IMR-90 (cell line): ENCODE data around the gene DYRK1A. TPM values are rescaled to one million over a fixed set of nuclear protein-coding genes. Genes with fewer than 3 reads are reported as not detected.

Source experiments
- ATAC-seq: fragments of 200-7000 bp; cut with Tn5 transposase; 2 replicates; pipeline ENCODE4 v1.9.1; 2020; ENCODE audit warnings: low read depth, mild to moderate bottlenecking, moderate library complexity
- BruUV-seq: library from RNA; stranded (reverse); fragments of 400-500 nt; replicated peaks from 2 replicates; lab custom pipeline; 2021; lab: Mats Ljungman, UMichigan
- CTCF ChIA-PET: fragments of 300-600 bp; formaldehyde crosslinking; extraction: SDS; loops from one replicate; lab custom pipeline; 2021; ENCODE audit warnings: antibody characterized with exemption; lab: Yijun Ruan, JAX
- POLR2A ChIA-PET: fragments of 300-600 bp; sonication (Branson Sonifier 250); formaldehyde crosslinking; loops from one replicate; lab custom pipeline; 2022; ENCODE audit warnings: antibody characterized with exemption; ENCODE audit not compliant: unreplicated experiment; lab: Charles Lee
- DNase-seq: peaks from one replicate; pipeline ENCODE4 v3.0.0; 2013
- H2AFZ ChIP-seq: replicated peaks from 2 replicates; pipeline ENCODE3; 2013; ENCODE audit warnings: low read length, mild to moderate bottlenecking; ENCODE audit not compliant: poor library complexity
- H2AK5ac ChIP-seq: 2 replicates; pipeline ENCODE4 v1.6.1; 2013; ENCODE audit warnings: low read depth, low read length, inconsistent platforms
- H2AK9ac ChIP-seq: replicated peaks from 2 replicates; pipeline ENCODE3; 2013; ENCODE audit warnings: mild to moderate bottlenecking, low read depth, low read length, moderate library complexity; ENCODE audit not compliant: poor library complexity
- H2BK120ac ChIP-seq: 2 replicates; pipeline ENCODE4 v1.6.1; 2013; ENCODE audit warnings: low read depth, low read length, inconsistent platforms
- H2BK15ac ChIP-seq: 3 replicates; pipeline ENCODE4 v1.6.1; 2013; ENCODE audit warnings: low read depth, low read length, inconsistent platforms
- H2BK20ac ChIP-seq: 2 replicates; pipeline ENCODE4 v1.6.1; 2013; ENCODE audit warnings: low read depth, mild to moderate bottlenecking, inconsistent platforms, low read length, moderate library complexity
- H2BK5ac ChIP-seq: 2 replicates; pipeline ENCODE4 v1.6.1; 2013; ENCODE audit warnings: mild to moderate bottlenecking, low read depth, low read length, inconsistent platforms; ENCODE audit not compliant: poor library complexity, severe bottlenecking
- H3K14ac ChIP-seq: replicated peaks from 2 replicates; pipeline ENCODE4 v1.6.1; 2013; ENCODE audit warnings: low read depth, low read length, inconsistent platforms
- H3K18ac ChIP-seq: 2 replicates; pipeline ENCODE4 v1.6.1; 2013; ENCODE audit warnings: low read depth, low read length, control low read depth
- H3K23ac ChIP-seq: 2 replicates; pipeline ENCODE4 v1.6.1; 2013; ENCODE audit warnings: low read depth, low read length, inconsistent platforms
- H3K27ac ChIP-seq: 2 replicates; pipeline ENCODE4 v1.5.1; 2013; ENCODE audit warnings: mild to moderate bottlenecking, control low read depth, low read length; ENCODE audit not compliant: insufficient read depth
- H3K27me3 ChIP-seq: 2 replicates; pipeline ENCODE4 v1.6.1; 2013; ENCODE audit warnings: low read length; ENCODE audit not compliant: control insufficient read depth, insufficient read depth
- H3K36me3 ChIP-seq: 2 replicates; pipeline ENCODE4 v1.6.1; 2013; ENCODE audit warnings: low read length, mixed read lengths; ENCODE audit not compliant: control insufficient read depth, insufficient read depth
- H3K4ac ChIP-seq: 2 replicates; pipeline ENCODE4 v1.6.1; 2013; ENCODE audit warnings: low read depth, low read length, inconsistent platforms
- H3K4me1 ChIP-seq: 2 replicates; pipeline ENCODE4 v1.6.1; 2013; ENCODE audit warnings: low read length, mixed read lengths; ENCODE audit not compliant: control insufficient read depth, insufficient read depth
- H3K4me2 ChIP-seq: 2 replicates; pipeline ENCODE4 v1.6.1; 2013; ENCODE audit warnings: low read depth, mild to moderate bottlenecking, control low read depth, low read length, moderate library complexity
- H3K4me3 ChIP-seq: 2 replicates; pipeline ENCODE4 v1.5.1; 2013; ENCODE audit warnings: low read depth, mild to moderate bottlenecking, control low read depth, low read length, moderate library complexity; ENCODE audit not compliant: insufficient read depth
- H3K56ac ChIP-seq: 2 replicates; pipeline ENCODE4 v1.6.1; 2013; ENCODE audit warnings: low read length, inconsistent platforms; ENCODE audit not compliant: insufficient read depth; ENCODE audit errors: extremely low read depth
- H3K79me1 ChIP-seq, 2 experiments: 2 replicates each; pipeline ENCODE4 v1.6.1; 2013; ENCODE audit warnings: low read length in 2 of 2, inconsistent platforms in 1 of 2, low read depth in 1 of 2
- H3K9ac ChIP-seq: 2 replicates; pipeline ENCODE4 v1.6.1; 2013; ENCODE audit warnings: low read depth, low read length, control low read depth
- H3K9me1 ChIP-seq: 2 replicates; pipeline ENCODE4 v1.6.1; 2013; ENCODE audit warnings: low read length, inconsistent platforms; ENCODE audit not compliant: insufficient read depth
- H3K9me3 ChIP-seq: 2 replicates; pipeline ENCODE4 v1.6.1; 2013; ENCODE audit warnings: low read length; ENCODE audit not compliant: control insufficient read depth, insufficient read depth
- H4K20me1 ChIP-seq: 2 replicates; pipeline ENCODE4 v1.6.1; 2013; ENCODE audit warnings: low read length, inconsistent platforms; ENCODE audit not compliant: insufficient read depth
- H4K5ac ChIP-seq: 2 replicates; pipeline ENCODE4 v1.6.1; 2013; ENCODE audit warnings: mild to moderate bottlenecking, low read depth, low read length, control low read depth
- H4K8ac ChIP-seq, 2 experiments: 2 replicates each; pipeline ENCODE4 v1.6.1; 2013; ENCODE audit warnings: low read depth in 2 of 2, low read length in 2 of 2, control low read depth in 1 of 2, inconsistent platforms in 1 of 2
- H4K91ac ChIP-seq: 2 replicates; pipeline ENCODE4 v1.6.1; 2013; ENCODE audit warnings: low read depth, low read length, inconsistent platforms; ENCODE audit not compliant: insufficient read depth
- BHLHE40 ChIP-seq: fragments of 150-350 bp; IDR thresholded peaks from 2 replicates; pipeline ENCODE4 v1.6.1; 2016; ENCODE audit warnings: mild to moderate bottlenecking, low read depth, low read length
- CEBPB ChIP-seq: IDR thresholded peaks from 2 replicates; pipeline ENCODE4 v1.6.1; 2012; ENCODE audit warnings: low read depth, low read length, improper control_type of control experiment
- CHD1 ChIP-seq: IDR thresholded peaks from 2 replicates; pipeline ENCODE4 v1.6.1; 2012; ENCODE audit warnings: low read depth, low read length, improper control_type of control experiment
- ELK1 ChIP-seq: fragments of 150-350 bp; IDR thresholded peaks from 2 replicates; pipeline ENCODE4 v1.6.1; 2016; ENCODE audit warnings: low read depth, mild to moderate bottlenecking, low read length, moderate library complexity, borderline replicate concordance
- FOS ChIP-seq: fragments of 150-350 bp; IDR thresholded peaks from 2 replicates; pipeline ENCODE4 v1.6.1; 2016; ENCODE audit warnings: low read depth, low read length
- MAFK ChIP-seq: IDR thresholded peaks from 2 replicates; pipeline ENCODE4 v1.6.1; 2012; ENCODE audit warnings: low read depth, low read length, improper control_type of control experiment
- NFE2L2 ChIP-seq: fragments of 150-350 bp; IDR thresholded peaks from 2 replicates; pipeline ENCODE4 v1.6.1; 2016; ENCODE audit warnings: low read depth, mild to moderate bottlenecking, low read length
- RAD21 ChIP-seq: IDR thresholded peaks from 2 replicates; pipeline ENCODE4 v1.6.1; 2012; ENCODE audit warnings: low read length, improper control_type of control experiment
- RCOR1 ChIP-seq: IDR thresholded peaks from 2 replicates; pipeline ENCODE4 v1.6.1; 2012; ENCODE audit warnings: mild to moderate bottlenecking, low read length, improper control_type of control experiment; ENCODE audit not compliant: insufficient replicate concordance
- RFX5 ChIP-seq: IDR thresholded peaks from 2 replicates; pipeline ENCODE4 v1.8.0; 2012; ENCODE audit warnings: low read depth, mild to moderate bottlenecking, low read length, moderate library complexity
- SMC3 ChIP-seq: fragments of 150-350 bp; IDR thresholded peaks from 2 replicates; pipeline ENCODE4 v1.6.1; 2016; ENCODE audit warnings: low read depth, mild to moderate bottlenecking, antibody characterized with exemption, low read length, moderate library complexity
- USF2 ChIP-seq: fragments of 150-350 bp; IDR thresholded peaks from 2 replicates; pipeline ENCODE4 v1.6.1; 2017; ENCODE audit warnings: mild to moderate bottlenecking, antibody characterized with exemption, low read length, low read depth
- WGBS, 2 experiments: methylation state at CpG; one replicate each; pipeline versions ENCODE4 v1.1.5 to v1.1.7; 2013; ENCODE audit warnings: missing lambda C conversion rate in 2 of 2; ENCODE audit not compliant: insufficient read length in 1 of 2; ENCODE audit errors: extremely low coverage in 2 of 2; 5-methylcytosine and 5-hydroxymethylcytosine counted together
- dilution Hi-C: fragments of 300-500 bp; cut with HindIII; formaldehyde crosslinking; loops from one replicate; pipeline ENCODE4 v1.14.3; 2018; ENCODE audit warnings: low sequenced_read_pairs; ENCODE audit not compliant: unreplicated experiment
- in situ Hi-C: fragments of 300-500 bp; cut with MboI; formaldehyde crosslinking; loops from 3 replicates; pipeline ENCODE4 v1.14.3; 2019; ENCODE audit warnings: low sequenced_read_pairs, inconsistent platforms, mixed read lengths
- intact Hi-C: fragments of 100-400 bp; cut with micrococcal nuclease; formaldehyde crosslinking; loops from 2 replicates; pipeline ENCODE4 v1.10.0; 2022
- polyA plus RNA-seq, 3 experiments: library from polyadenylated mRNA; depleted of rRNA; stranded (reverse); fragments of >200 nt; gene quantifications; 2 replicates each; pipeline ENCODE4 v1.2.3, GENCODE V29; 2012; ENCODE audit warnings: low replicate concordance in 1 of 3
- total RNA-seq: library from RNA; depleted of rRNA; stranded (reverse); fragments of >200 nt; gene quantifications from 2 replicates; pipeline ENCODE4 v1.2.3, GENCODE V29; 2012

The DYRK1A gene
- total and polyA plus RNA-seq, 2 of the 4 experiments (the other 2 are of a cell fraction) = 18.6 to 50.5 TPM

GRCh38 chr21:37472581-37472980, 106.0 kb downstream of the DYRK1A start:
- BruUV-seq = no TSS peak
- H3K4me1 ChIP-seq = peaks cover 4% of the 10 kb centered on the region
- H2BK5ac ChIP-seq = no peak overlapping the region
- H2AK9ac ChIP-seq = no peak overlapping the region
- no peak overlapping the region for H4K91ac ChIP-seq
- no peak overlapping the region for H2BK120ac ChIP-seq
- H3K23ac ChIP-seq = no peak overlapping the region
- intact Hi-C loops (no loop called here), in situ Hi-C loops (loop anchor here (25.0 kb wide), 1 partner anchor 210 kb away; the partner anchor contains the start of gene VPS26C), dilution Hi-C loops (no loop called here)
- H3K4me2 ChIP-seq = no peak overlapping the region
- CTCF ChIA-PET = no interaction called here
- H3K36me3 ChIP-seq = peaks cover 1% of the 10 kb centered on the region; the same call in 1 of the 2 replicates
- no peak overlapping the region for H2BK20ac ChIP-seq
- no peak overlapping the region for H3K4me3 ChIP-seq
- H4K5ac ChIP-seq = no peak overlapping the region
- no peaks in the 10 kb centered on the region for H3K27me3 ChIP-seq
- no peak overlapping the region for H3K56ac ChIP-seq
- H3K27ac ChIP-seq = no peak overlapping the region
- no peaks in the 10 kb centered on the region for H3K9me3 ChIP-seq
- H4K20me1 ChIP-seq = peaks cover 63% of the 10 kb centered on the region
- POLR2A ChIA-PET = no interaction called here
- H3K9ac ChIP-seq = no peak overlapping the region
- no peak overlapping the region for H2BK15ac ChIP-seq
- H3K9me1 ChIP-seq = peaks cover 23% of the 10 kb centered on the region
- H4K8ac ChIP-seq = no peak overlapping the region
- H2AK5ac ChIP-seq = no peak overlapping the region
- no peak overlapping the region for H3K18ac ChIP-seq
- no peak overlapping the region for H3K4ac ChIP-seq
- peaks cover 52 to 83% of the 10 kb centered on the region in 2 experiments for H3K79me1 ChIP-seq
- WGBS, 2 experiments = 70% methylated on average over 2 of the region's 4 CpGs; no CpG with 5 or more reads in 1 of the 2 experiments
- DNase-seq (no peak), ATAC-seq (no peak)
- TF ChIP-seq BHLHE40 = no peak
- no peak for TF ChIP-seq NFE2L2
- TF ChIP-seq CEBPB = no peak
- no peak for TF ChIP-seq FOS
- no peak for TF ChIP-seq CHD1
- TF ChIP-seq RFX5 = no peak
- TF ChIP-seq ELK1 = no peak
- TF ChIP-seq RCOR1 = no peak
- no peak for TF ChIP-seq SMC3
- no peak for TF ChIP-seq MAFK
- TF ChIP-seq RAD21 = no peak
- no peak for TF ChIP-seq USF2
- H3K14ac ChIP-seq = no peak overlapping the region
- H2AFZ ChIP-seq = no peak overlapping the region
